Measurements from ENCODE around the gene AGTR1. TPM values are rescaled to one million over a fixed set of nuclear protein-coding genes. Genes with fewer than 3 reads are reported as not detected.

Gene AGTR1
- total and polyA plus RNA-seq, 2 donors (not counting 3 experiments of a cell fraction or from before 2014, with no cell fraction given), result not detected

DNA sequence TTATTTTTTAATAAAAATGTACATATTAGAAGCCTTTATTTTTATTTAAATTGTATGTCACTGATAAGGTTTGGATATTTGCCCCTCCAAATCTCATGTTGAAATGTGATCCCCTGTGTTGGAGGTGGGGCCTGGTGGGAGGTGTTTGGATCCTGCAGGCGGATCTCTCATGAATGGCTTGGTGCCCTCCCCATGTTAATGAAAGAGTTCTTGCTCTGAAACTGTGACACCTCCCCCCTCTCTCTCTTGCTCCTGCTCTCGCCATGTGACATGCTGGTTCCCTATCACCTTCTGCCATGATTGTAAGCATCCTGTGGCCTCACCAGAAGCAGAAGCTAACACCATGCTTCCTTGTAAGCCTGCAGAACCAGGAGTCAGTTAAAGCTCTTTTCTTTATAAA is 13.0 kb downstream of the AGTR1 start:
- no peak for DNase-seq (ENCODE audit: low read depth, low spot score)
- dilution Hi-C loops (cut with MboI; ENCODE audit: extremely low pct_ligation_motif_present, low sequenced_read_pairs), result no loop called here

More for the DNA sequence above, 13.0 kb downstream of the AGTR1 start:
- no peak overlapping the region for H3K9ac ChIP-seq (replicated peaks; ENCODE audit: extremely low read depth, insufficient read depth, low read length)
- H3K27ac ChIP-seq (ENCODE audit: insufficient read depth, low read depth, low read length), result no peak overlapping the region
- no peaks in the 10 kb centered on the region for H4K20me1 ChIP-seq (replicated peaks; ENCODE audit: control insufficient read depth, extremely low read depth, insufficient read depth, low read length)
- H3K9me3 ChIP-seq (replicated peaks; ENCODE audit: control insufficient read depth, insufficient read depth, low read length), result no peaks in the 10 kb centered on the region
- H3K27me3 ChIP-seq (ENCODE audit: control insufficient read depth in 2 of 2, insufficient read depth in 2 of 2, low read length in 2 of 2), result no peaks in the 10 kb centered on the region
- no peaks in the 10 kb centered on the region for H3K4me1 ChIP-seq (ENCODE audit: control insufficient read depth, extremely low read depth, insufficient read depth, low read length)
- CTCF ChIA-PET, result interaction anchor here (1.2 kb wide), 1 partner anchor 13 kb away, joined by 3 read pairs; the partner anchor contains the start of gene AGTR1
- intact Hi-C loops (cut with micrococcal nuclease), result no loop called here
- no peaks in the 10 kb centered on the region for H3K79me2 ChIP-seq (ENCODE audit: control insufficient read depth, insufficient read depth, low read length)
- H3K4me2 ChIP-seq (ENCODE audit: insufficient read depth, low read length), result no peak overlapping the region
- H3K36me3 ChIP-seq (ENCODE audit: control insufficient read depth in 2 of 2, extremely low read depth in 1 of 2, insufficient read depth in 2 of 2, low read length in 2 of 2), result no peaks in the 10 kb centered on the region
- TF ChIP-seq, protein P1, sequence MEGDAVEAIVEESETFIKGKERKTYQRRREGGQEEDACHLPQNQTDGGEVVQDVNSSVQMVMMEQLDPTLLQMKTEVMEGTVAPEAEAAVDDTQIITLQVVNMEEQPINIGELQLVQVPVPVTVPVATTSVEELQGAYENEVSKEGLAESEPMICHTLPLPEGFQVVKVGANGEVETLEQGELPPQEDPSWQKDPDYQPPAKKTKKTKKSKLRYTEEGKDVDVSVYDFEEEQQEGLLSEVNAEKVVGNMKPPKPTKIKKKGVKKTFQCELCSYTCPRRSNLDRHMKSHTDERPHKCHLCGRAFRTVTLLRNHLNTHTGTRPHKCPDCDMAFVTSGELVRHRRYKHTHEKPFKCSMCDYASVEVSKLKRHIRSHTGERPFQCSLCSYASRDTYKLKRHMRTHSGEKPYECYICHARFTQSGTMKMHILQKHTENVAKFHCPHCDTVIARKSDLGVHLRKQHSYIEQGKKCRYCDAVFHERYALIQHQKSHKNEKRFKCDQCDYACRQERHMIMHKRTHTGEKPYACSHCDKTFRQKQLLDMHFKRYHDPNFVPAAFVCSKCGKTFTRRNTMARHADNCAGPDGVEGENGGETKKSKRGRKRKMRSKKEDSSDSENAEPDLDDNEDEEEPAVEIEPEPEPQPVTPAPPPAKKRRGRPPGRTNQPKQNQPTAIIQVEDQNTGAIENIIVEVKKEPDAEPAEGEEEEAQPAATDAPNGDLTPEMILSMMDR (IDR thresholded peaks at IDR 0.05; ENCODE audit: extremely low read depth in 1 of 2, insufficient read depth in 1 of 2, low read depth in 1 of 2, low read length in 2 of 2), result no peak
- no peak for TF ChIP-seq POLR2A (IDR thresholded peaks at IDR 0.05; ENCODE audit: low read depth, low read length)
- no peak for TF ChIP-seq JUN (IDR thresholded peaks at IDR 0.05; ENCODE audit: borderline replicate concordance, insufficient read depth, insufficient read length, low read depth)
- no peak for TF ChIP-seq POLR2AphosphoS5 (IDR thresholded peaks at IDR 0.05; ENCODE audit: insufficient read depth, low read depth, low read length)
- TF ChIP-seq EZH2 (IDR thresholded peaks at IDR 0.05; ENCODE audit: borderline replicate concordance, low read depth, low read length, severe bottlenecking), result no peak
- TF ChIP-seq FOS (IDR thresholded peaks at IDR 0.05; ENCODE audit: borderline replicate concordance, insufficient read depth, low read length), result no peak
- TF ChIP-seq GATA2 (IDR thresholded peaks at IDR 0.05; ENCODE audit: insufficient read depth, insufficient read length, low read depth, low read length), result no peak
- no peak for TF ChIP-seq MYC (IDR thresholded peaks at IDR 0.05; ENCODE audit: low read depth, low read length)
- TF ChIP-seq, protein P2, sequence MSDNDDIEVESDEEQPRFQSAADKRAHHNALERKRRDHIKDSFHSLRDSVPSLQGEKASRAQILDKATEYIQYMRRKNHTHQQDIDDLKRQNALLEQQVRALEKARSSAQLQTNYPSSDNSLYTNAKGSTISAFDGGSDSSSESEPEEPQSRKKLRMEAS (IDR thresholded peaks at IDR 0.05; ENCODE audit: insufficient read depth, insufficient read length), result no peak
- no TSS peak for BruUV-seq (replicated peaks)
- no peak for FAIRE-seq
- POLR2A ChIA-PET, result no interaction called here
- H2AFZ ChIP-seq (ENCODE audit: low read depth, low read length), result no peak overlapping the region
- H3K9me1 ChIP-seq (replicated peaks; ENCODE audit: control insufficient read depth, extremely low read depth, insufficient read depth, low read length), result no peaks in the 10 kb centered on the region
- H3K4me3 ChIP-seq (replicated peaks in 1 of 3; ENCODE audit: insufficient read depth in 1 of 3, low read depth in 1 of 3, low read length in 3 of 3), result no peak overlapping the region

All from endothelial cell of umbilical vein (primary cell).